Right renal pelvis (tissue), 4 donors: Measurements from ENCODE around the gene SLC23A2. TPM values are rescaled to one million over a fixed set of nuclear protein-coding genes. Genes with fewer than 3 reads are reported as not detected.
"Not testable (repeated sequence)": the region's sequence is repeated elsewhere in the genome, so short reads cannot be mapped to it uniquely, and the experiment has no call there.

Experiments used
- DNase-seq, 4 donors: peaks; one replicate each; pipeline ENCODE4 v3.0.0-alpha.2; 2013; ENCODE audit warnings: low read depth in 4 of 4, low spot score in 3 of 4, missing footprints in 1 of 4
- polyA plus RNA-seq, 4 donors: library from polyadenylated mRNA; unstranded; fragments of 120-200 nt; gene quantifications; one replicate each; pipeline ENCODE4 v1.2.1, GENCODE V29; 2013; ENCODE audit not compliant: insufficient read length in 4 of 4

The SLC23A2 gene
- polyA plus RNA-seq, 4 donors = 20.9 to 24.0 (median 23.5) TPM

GRCh38 chr20:5013682-5014447 is 12.6 kb upstream of the SLC23A2 start:
- no peak for DNase-seq

DNA sequence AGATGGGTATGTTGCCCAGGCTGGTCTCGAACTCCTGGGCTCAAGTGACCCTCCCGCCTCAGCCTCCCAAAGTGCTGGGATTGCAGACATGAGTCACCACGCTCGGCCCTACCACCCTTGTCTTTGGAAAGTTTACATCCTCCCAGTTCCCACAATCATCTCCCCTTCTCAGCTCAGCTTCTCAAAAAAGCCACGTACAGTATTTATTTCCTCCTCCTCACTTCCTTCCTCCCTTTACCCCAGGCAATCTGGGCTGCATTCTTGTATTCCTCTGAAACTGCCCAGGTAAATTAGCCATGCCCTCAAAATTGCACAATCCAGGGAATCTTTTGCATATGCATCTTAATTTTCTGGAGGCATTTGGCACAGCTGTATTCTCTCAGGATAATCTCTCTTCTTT is 7.4 kb upstream of the SLC23A2 start:
- DNase-seq = no peak

GRCh38 chr20:5005326-5005725 is 4.0 kb upstream of the SLC23A2 start:
- no peak for DNase-seq

GRCh38 chr20:5004825-5005224 is 3.5 kb upstream of the SLC23A2 start:
- not testable (repeated sequence) for DNase-seq

DNA sequence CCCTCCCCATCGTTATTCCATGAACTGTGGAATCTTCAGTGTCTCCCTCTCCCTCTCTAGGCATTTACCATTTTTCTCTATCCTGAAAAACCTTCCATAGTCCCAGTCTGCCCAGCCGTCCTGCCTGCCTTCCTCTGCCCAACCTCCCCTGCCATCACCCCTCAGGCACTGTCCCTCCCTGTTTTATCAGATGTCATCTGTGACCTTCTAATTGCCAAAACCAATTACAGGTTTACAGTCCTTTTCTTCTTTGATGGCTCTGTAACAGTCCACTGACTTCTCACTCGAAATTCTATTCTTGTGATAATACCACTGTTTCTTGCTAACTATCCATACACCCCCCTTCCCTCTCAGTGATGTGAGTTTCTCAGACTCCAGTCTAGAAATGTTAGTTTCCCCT is 2.3 kb upstream of the SLC23A2 start:
- no peak for DNase-seq

DNA sequence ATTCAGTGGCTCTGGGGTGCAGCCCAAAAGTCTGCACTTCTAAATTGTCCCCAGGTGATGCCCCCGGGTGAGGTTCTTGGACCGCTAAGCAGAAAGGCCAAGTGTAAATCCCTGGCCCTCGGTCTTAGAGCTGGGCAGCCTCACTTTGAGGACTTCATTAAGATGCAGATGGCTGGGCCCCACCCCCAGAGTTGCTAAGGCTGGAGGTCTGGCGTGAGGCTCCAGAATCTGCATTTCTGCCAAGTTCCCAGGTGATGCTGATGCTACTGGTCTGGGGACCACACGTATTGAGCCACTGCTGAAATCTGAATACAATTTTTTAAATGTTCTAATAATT is 735 bp upstream of the SLC23A2 start:
- DNase-seq = no peak

- DNase-seq = no peak
These were observed 792 bp downstream of the SLC23A2 start for GRCh38 chr20:5000263-5001173.

- no peak for DNase-seq
These were observed 1.5 kb downstream of the SLC23A2 start for GRCh38 chr20:4999788-5000187.

DNA sequence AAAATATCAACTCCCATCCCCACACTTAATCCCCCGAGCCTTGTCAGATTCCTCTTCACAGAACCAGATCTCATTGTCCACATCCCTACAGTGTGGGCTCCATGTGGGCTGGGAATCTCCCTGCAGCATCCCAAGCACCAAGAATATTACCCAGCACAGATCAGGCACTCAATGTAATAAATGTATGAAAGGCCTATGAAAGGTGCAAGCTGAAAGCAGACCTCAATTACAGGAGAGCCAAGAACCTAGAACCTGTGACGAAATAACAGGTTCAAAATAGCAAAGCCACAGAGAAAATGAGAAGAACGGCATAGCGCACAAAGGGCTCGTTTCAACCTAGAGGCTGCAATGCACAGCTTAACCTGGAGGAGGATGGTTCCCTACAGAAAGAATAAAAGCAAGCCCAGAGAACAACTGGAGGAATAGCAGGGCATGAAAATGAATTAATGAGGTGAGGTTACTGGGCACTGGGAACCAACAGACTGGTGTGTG is 3.1 kb downstream of the SLC23A2 start:
- DNase-seq = no peak

DNA sequence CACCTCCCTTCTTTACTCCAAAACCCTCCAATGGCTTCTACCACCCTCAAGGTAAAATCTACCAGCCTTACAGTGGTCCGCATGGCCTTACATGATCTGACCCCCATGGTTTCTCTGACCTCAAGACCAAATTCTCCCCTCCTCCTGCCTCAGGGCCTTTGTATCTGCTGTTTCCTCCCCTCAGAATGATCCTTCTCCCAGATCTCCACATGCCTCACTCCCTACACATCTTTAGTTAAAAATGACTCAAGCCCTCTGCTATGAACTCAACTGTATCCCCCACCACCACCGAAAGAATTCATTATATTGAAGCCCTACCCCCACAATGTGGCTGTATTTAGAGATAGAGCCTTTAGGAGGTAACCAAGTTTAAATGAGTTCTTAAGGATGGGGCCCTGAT is 4.1 kb downstream of the SLC23A2 start:
- DNase-seq = no peak

- no peak for DNase-seq
These were observed 11.7 kb downstream of the SLC23A2 start for GRCh38 chr20:4989570-4989969.

DNA sequence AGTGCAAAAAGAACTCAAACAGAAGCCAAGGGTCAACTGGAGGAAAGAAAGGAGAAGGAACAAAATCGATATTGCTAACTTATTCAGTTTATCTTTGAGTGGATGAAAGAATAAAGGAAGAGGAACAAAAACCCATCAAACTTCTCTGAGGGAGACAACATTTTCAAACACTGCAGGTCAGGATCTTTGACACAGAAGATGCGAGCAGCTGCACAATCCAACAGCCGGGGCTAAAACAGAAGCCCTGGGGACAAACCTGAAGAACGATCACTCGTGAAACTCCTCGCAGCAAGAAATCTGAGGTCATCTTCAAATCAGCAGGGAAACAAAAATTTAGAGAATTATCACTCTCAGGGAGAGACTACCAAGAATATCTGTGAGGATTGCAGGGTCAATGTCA is 14.2 kb downstream of the SLC23A2 start:
- DNase-seq = no peak

- no peak for DNase-seq
These were observed 15.7 kb downstream of the SLC23A2 start for GRCh38 chr20:4985658-4986057.

- DNase-seq = no peak
These were observed 19.0 kb downstream of the SLC23A2 start for GRCh38 chr20:4982281-4982680.

- no peak for DNase-seq
These were observed 21.4 kb downstream of the SLC23A2 start for GRCh38 chr20:4979841-4980410.

DNA sequence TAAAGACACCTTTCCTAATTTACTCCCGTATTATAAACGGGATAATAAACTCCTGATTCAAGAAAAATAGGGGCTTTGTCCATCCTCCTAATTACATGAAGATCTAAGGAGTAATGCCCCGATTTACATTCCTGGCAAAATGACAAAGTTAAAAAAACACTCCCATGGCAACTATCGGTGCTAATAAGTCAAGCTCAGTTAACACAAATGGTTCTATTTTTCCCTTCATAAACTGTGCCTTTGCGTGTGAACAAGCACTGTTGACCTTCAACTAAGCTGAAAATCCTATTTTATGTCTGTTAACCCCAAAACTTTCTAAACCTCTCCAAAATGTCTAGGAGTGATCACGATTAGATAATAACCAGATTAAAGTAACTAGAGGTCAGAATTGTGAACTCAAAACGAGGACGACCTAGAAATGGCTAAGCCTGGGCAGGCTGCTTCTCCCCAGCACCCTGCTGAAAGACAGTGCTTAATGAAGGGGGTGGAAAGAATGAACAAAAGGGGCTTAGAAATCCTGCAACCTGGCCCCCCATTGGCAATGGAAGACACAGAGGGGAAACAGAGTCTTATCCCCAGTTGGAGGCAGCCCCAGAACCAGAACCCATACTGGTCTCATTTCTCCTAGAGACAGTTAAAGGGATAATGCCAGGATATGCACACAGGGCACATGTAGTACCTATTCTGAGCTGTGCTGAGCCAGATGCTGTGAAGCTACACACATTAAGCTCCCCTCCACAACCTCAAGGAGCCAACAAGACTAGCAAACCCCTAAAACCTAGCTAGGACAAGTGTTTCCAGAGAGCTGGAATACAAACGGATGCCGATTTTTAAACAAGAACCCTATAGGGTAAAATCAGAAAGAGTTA is 23.0 kb downstream of the SLC23A2 start:
- DNase-seq = no peak

- not testable (repeated sequence) for DNase-seq
These were observed 25.3 kb downstream of the SLC23A2 start for GRCh38 chr20:4976014-4976413.

DNA sequence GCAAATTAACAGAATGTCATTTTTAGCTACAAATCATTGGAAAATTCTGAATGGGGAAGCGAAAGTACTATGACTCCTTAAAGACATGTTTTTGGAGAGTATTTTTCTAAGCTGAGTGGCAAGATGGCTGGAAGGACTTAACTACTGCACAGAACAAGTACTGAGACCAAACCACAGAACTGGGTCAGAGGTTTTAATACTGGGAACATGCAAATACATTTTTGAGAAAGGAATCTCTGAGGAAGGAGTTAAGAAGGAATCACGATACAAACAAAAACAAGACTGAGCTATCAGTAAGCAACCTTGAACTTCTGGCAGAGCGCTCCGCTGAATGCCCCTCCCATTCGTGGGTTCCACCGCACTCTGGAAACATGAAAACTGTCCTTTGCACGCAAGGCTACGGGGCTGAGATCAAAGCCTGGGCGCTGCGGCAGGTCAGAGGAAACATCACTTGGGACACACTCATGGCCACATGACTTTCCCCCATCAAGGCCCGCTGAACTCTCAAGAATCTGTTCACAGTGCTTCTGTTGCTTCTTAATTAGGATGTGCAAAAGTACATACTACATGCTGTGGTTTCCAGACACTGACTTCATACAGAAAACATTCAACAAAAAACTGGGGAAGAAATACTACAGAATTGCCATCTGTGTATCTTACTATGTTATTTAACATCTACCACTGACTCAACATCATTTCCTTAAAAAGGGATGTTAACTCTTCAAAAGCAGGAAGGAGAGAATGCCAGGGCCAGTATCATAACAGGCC is 27.8 kb downstream of the SLC23A2 start:
- no peak for DNase-seq

GRCh38 chr20:4972506-4973251 is 28.6 kb downstream of the SLC23A2 start:
- no peak for DNase-seq
